ENCODE data around the gene NFAT5.
"Not testable (repeated sequence)": the region's sequence is repeated elsewhere in the genome, so short reads cannot be mapped to it uniquely, and the experiment has no call there.

The NFAT5 gene

GRCh38 chr16:69554495-69554894 lies 11.3 kb upstream of the NFAT5 start:
- DNase-seq: no peak

DNA sequence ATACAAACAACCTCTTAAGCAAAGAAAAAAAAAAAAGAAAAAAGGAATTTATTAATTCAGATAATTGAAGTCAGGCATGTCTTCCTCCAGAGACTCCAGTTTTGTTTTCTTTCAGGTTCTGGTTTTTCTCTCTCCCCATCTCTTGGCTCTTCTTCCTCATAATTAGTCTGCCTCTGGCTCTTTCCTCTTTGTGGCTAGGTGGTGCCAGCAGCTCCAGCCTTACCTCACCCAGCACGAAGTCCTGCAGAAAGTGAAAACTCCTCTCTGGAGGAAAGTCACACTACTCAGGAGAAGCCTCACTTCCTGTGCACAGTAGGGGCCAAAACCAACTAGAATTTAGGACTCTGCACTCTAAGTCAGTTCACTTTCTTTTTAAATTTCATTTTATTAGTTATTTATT lies 10.3 kb upstream of the NFAT5 start:
- DNase-seq: no peak

- DNase-seq: no peak
Measured at GRCh38 chr16:69555867-69556266, 9.9 kb upstream of the NFAT5 start.

- no peak for DNase-seq
Measured at GRCh38 chr16:69559164-69559563, 6.6 kb upstream of the NFAT5 start.

DNA sequence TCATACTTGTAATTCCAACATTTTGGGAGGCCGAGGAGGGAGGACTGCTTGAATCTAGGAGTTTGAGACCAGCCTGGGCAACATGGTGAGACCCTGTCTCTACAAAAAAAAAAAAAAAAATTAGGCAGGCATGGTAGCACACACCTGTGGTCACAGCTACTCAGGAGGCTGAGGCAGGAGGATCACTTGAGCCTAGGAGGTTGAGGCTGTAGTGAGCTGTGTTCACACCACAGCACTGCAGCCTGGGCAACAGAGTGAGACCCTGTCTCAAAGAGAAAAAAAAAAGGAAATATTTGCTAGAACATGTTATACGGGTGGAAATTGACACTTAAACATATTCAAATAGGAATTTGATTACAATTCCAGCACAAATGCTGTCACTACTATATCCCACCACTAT lies 4.4 kb upstream of the NFAT5 start:
- DNase-seq: not testable (repeated sequence)

GRCh38 chr16:69561901-69562300 lies 3.9 kb upstream of the NFAT5 start:
- DNase-seq: no peak

- no peak for DNase-seq
Measured at GRCh38 chr16:69562813-69563212, 3.0 kb upstream of the NFAT5 start.

GRCh38 chr16:69563605-69564580 lies 1.9 kb upstream of the NFAT5 start:
- no peak for DNase-seq

- peak; percentile 36 for DNase-seq
Measured at GRCh38 chr16:69564845-69565670, 708 bp upstream of the NFAT5 start.

DNA sequence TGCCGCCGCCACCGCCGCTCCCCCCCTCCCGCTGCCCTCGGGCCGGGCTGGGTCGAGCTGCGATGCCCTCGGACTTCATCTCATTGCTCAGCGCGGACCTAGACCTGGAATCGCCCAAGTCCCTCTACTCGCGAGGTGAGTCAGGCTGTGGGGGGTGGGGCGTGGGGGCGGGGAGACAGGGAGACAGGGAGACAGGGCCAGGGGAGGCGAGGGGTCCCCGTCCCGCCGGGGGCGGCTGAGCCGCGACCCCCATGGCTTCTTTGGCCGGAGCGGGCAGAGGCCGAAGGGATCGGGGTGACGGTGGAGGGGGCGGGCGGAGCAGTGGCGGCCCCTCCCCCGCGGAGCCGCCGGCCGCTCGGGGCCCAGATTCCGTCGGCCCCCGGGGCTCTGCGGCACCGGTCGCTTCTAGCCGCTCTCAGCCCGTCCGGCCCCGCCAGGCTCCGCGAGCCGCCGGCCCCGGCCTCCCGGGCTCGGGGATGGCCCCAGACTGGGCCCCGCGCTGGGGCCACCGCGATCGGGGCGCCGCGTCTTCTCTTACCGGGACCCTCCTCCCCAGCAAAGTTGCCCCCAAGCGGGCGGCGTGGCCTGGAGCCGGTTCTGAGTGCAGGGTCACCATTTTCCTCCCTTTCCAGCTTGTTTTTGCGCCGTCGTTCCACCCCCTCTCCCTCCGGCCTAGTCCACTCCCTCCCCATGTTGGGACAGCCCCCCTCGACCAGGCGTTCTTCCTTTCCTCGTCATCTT lies 644 bp downstream of the NFAT5 start:
- peak; percentile 46 for DNase-seq

DNA sequence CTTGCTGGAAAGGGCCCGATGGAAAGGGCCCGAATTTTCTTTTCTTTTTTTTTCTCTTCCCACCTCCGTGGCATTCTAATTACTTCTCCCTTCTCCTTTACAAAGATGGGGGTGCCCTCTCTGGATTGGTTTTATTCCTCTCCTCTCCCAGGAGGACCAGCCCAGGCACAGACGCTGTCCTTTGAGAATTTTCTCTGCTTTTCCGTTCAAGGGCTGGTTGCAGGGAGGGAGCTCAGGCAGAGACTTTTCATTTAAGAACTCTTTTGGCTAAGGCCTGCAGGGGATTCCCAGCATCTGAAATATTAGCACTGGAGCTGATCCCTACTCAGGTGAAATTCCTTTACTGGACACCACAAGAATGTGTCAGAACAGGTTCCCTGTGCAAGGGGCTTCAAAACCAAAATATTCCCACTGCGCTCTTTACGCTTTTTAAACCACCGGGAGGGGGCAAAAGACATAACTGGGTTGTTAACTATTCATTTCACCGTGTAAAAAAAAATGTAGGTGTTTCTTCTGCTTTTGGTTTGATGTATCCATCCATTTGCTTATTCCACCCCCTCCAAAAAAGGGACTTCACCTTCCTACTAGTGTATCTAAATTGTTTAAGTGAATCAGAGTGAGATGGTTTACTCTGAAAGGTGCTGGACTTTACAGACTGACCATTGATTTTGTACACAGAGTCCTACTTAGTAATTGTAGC lies 1.4 kb downstream of the NFAT5 start:
- peak; percentile 22 for DNase-seq

- DNase-seq: no peak
Measured at GRCh38 chr16:69568676-69569075, 2.9 kb downstream of the NFAT5 start.

DNA sequence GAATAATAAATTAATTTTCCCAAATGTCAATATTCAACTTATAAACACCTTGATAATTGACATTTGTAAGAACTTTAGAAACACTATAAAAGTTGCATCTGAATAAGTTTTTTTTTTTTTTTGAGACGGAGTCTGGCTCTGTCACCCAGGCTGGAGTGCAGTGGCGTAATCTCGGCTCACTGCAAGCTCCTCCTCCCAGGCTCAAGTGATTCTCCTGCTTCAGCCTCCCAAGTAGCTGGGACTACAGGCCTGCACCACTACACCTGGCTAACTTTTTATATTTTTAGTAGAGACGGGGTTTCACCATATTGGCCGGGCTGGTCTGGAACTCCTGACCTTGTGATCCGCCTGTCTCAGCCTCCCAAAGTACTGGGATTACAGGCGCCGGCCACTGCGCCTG lies 13.0 kb downstream of the NFAT5 start:
- DNase-seq: not testable (repeated sequence)

- no peak for DNase-seq
Measured at GRCh38 chr16:69579783-69580481, 14.2 kb downstream of the NFAT5 start.

- DNase-seq: no peak
Measured at GRCh38 chr16:69581297-69581696, 15.5 kb downstream of the NFAT5 start.

DNA sequence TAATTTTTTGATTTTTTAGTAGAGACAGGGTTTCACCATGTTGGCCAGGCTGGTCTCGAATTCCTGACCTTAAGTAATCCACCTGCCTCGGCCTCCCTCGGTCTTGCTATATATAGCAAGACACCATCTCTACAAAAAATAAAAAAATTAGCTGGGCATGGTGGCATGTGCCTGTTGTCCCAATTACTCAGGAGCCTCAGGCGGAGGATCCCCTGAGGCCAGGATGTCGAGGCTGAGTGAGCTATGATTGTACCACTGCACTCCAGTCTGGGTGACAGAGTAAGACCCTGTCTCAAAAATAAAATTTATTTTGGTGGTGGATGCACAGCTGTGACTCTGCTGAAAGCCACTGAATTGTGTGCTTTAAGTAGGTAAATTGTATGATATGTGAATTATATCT lies 18.7 kb downstream of the NFAT5 start:
- not testable (repeated sequence) for DNase-seq

DNA sequence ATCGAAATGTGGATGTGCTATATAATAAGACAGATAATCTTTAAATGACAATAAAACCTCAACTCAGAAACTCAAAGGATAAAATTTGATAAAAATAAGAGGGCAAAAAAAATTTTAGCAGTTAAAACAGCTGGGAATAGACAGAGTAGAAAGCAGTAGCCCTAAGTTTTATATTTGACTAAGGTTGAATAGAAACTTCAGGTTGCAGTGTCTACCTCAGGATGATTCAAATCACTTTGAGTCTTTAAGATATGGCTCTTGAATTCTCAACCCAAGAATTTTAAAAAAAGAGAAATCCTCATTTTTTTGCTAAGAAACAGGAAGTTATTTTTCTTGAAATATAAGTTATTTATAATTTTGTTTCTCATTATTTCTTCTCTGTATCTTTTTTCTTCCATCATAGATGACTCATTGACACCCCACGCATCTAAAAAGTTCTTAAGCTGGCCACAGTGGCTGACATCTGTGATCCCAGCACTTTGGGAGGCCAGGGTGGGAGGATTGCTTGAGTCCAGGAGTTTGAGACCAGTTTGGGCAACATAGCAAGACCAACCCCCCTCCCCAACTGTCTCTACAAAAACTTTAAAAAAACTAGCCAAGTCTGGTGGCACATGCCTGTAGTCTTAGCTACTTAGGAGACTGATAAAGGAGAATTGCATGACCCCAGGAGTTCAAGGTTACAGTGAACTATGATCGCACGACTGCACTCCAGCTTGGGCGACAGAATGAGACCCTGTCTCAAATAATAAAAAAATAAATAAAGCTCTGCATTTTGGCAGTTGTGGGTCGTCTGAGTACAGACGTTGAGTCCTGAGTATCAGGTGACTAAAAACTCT lies 23.9 kb downstream of the NFAT5 start:
- no peak for DNase-seq

- DNase-seq: no peak
Measured at GRCh38 chr16:69590590-69590989, 24.8 kb downstream of the NFAT5 start.

GRCh38 chr16:69593751-69594255 lies 28.0 kb downstream of the NFAT5 start:
- no peak for DNase-seq
